ENCODE measurements around the gene BCAR3.
A peak's percentile ranks its signal among the peaks of the same experiment; 100 is the strongest.

The BCAR3 gene

DNA sequence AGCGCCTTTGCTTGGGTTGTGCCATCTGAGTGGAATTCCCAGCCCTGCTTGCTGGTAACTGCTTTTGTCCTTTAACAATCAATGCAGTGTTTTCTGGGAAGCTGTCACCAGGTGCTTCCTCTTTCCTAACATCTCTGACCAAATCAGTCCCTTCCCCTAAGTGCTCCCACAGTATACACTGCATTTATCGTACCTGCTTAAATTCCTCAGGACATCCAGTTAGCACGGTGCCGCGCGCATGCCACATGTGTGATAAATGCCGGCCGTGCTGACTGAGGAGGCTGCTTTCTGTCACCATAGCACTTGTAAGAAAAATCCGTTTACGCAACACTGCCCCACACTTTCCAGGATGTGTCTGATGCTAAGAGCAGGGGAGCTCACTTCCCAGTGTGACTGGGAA, 115.4 kb downstream of the BCAR3 start:
- no peak overlapping the region for H2BK5ac ChIP-seq (ENCODE audit: low read depth, low read length, poor library complexity, severe bottlenecking)
- no peak overlapping the region for H3K27ac ChIP-seq (ENCODE audit: low read length, poor library complexity, severe bottlenecking)
- peaks cover 4% of the 10 kb centered on the region for H3K4me1 ChIP-seq (ENCODE audit: control insufficient read depth, insufficient read depth, low read depth, low read length)
- H3K4me3 ChIP-seq (ENCODE audit: insufficient read depth in 1 of 2, low read depth in 1 of 2, low read length in 2 of 2) = no peak overlapping the region
- no peak overlapping the region for H2AFZ ChIP-seq (ENCODE audit: low read depth, low read length)
- peak overlapping the region in 1 of 2 experiments; percentile 32 for H3K4ac ChIP-seq (ENCODE audit: low read depth in 1 of 2, low read length in 2 of 2)
- no peak overlapping the region for H2BK120ac ChIP-seq (ENCODE audit: low read depth, low read length)
- peak overlapping the region; percentile 40 to 54 for H3K18ac ChIP-seq (ENCODE audit: low read depth in 1 of 2, low read length in 2 of 2)
- peak overlapping the region; percentile 69 for H4K8ac ChIP-seq (ENCODE audit: low read length)
- peaks cover 36 to 86% of the 10 kb centered on the region in 2 experiments for H3K36me3 ChIP-seq (ENCODE audit: control insufficient read depth in 1 of 2, insufficient read depth in 2 of 2, low read depth in 1 of 2, low read length in 2 of 2)
- H3K14ac ChIP-seq (ENCODE audit: low read length in 2 of 2) = peak overlapping the region in 1 of 2 experiments; percentile 44
- H3K4me2 ChIP-seq (ENCODE audit: low read length, poor library complexity, severe bottlenecking) = no peak overlapping the region
- 94% methylated on average over 8 of the region's 10 CpGs for WGBS
- H3K9me3 ChIP-seq (ENCODE audit: control insufficient read depth, low read length) = no peaks in the 10 kb centered on the region
- no peaks in the 10 kb centered on the region for H3K27me3 ChIP-seq (ENCODE audit: control insufficient read depth in 1 of 2, insufficient read depth in 1 of 2, low read length in 2 of 2)
- peak overlapping the region; percentile 55 for H2BK15ac ChIP-seq (ENCODE audit: low read depth, poor library complexity, severe bottlenecking)
- peak overlapping the region; percentile 3 for H3K9ac ChIP-seq (ENCODE audit: low read length)
- no peak overlapping the region for H4K91ac ChIP-seq (ENCODE audit: low read length)
- no peak overlapping the region for H2AK5ac ChIP-seq (ENCODE audit: low read length, severe bottlenecking)
- peak overlapping the region in 1 of 2 experiments; percentile 46 for H3K23ac ChIP-seq (ENCODE audit: low read length in 2 of 2)
- H2BK12ac ChIP-seq (ENCODE audit: low read length in 2 of 2) = peak overlapping the region in 1 of 2 experiments; percentile 82
- peaks cover 16% of the 10 kb centered on the region for H3K79me1 ChIP-seq (replicated peaks; ENCODE audit: low read length, poor library complexity, severe bottlenecking)
- peak; percentile 46 for DNase-seq

DNA sequence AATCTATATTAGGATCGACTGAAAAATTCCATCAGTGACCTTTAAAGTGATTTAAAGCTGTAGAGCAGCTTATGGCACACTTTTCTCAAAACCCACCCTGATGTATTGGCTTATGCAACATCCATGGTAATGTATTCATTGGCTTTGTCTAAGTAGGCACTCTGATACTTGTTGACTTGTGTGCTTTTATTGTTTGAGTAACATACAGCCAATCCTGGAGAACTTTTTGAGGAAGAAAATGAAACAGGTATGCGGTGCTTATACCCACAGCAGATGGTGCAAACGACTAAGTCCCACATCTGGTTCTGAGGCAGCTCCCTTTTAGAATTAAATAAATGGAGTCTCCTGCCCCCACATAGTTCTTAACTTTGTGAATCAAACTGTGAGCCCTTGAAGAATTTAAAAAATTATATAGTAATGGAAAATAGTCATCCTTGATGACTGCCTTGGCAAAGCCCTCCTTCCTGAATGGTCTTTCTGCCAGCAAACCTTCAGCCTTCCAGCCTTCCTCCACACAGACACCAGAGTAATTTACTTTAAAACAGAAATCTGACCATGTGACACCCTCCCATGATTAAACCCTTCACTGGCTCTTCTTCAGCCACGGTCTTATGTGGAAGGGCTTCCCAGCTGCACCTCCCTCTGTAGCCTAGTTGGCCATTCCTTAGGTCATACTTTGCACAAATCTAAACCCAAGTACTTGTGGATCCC, 116.0 kb downstream of the BCAR3 start:
- Histone ChIP-seq H4K91ac (ENCODE audit: low read length) (no peak overlapping the region), H3K23ac (ENCODE audit: low read length in 2 of 2) (no peak overlapping the region), H3K4ac (ENCODE audit: low read depth in 1 of 2, low read length in 2 of 2) (peak overlapping the region in 1 of 2 experiments; percentile 32), H3K4me3 (ENCODE audit: insufficient read depth in 1 of 2, low read depth in 1 of 2, low read length in 2 of 2) (no peak overlapping the region), H3K18ac (ENCODE audit: low read depth in 1 of 2, low read length in 2 of 2) (no peak overlapping the region), H3K9ac (ENCODE audit: low read length) (peak overlapping the region; percentile 31), H2BK12ac (ENCODE audit: low read length in 2 of 2) (no peak overlapping the region), H3K14ac (ENCODE audit: low read length in 2 of 2) (no peak overlapping the region), H3K4me2 (ENCODE audit: low read length, poor library complexity, severe bottlenecking) (no peak overlapping the region), H2BK120ac (ENCODE audit: low read depth, low read length) (no peak overlapping the region), H4K8ac (ENCODE audit: low read length) (no peak overlapping the region), H3K36me3 (ENCODE audit: control insufficient read depth in 1 of 2, insufficient read depth in 2 of 2, low read depth in 1 of 2, low read length in 2 of 2) (peaks cover 31 to 87% of the 10 kb centered on the region in 2 experiments), H3K27ac (ENCODE audit: low read length, poor library complexity, severe bottlenecking) (no peak overlapping the region), H2BK5ac (ENCODE audit: low read depth, low read length, poor library complexity, severe bottlenecking) (no peak overlapping the region), H3K27me3 (ENCODE audit: control insufficient read depth in 1 of 2, insufficient read depth in 1 of 2, low read length in 2 of 2) (no peaks in the 10 kb centered on the region), H3K9me3 (ENCODE audit: control insufficient read depth, low read length) (no peaks in the 10 kb centered on the region), H3K79me1 (replicated peaks; ENCODE audit: low read length, poor library complexity, severe bottlenecking) (peaks cover 16% of the 10 kb centered on the region), H3K4me1 (ENCODE audit: control insufficient read depth, insufficient read depth, low read depth, low read length) (peaks cover 4% of the 10 kb centered on the region), H2AK5ac (ENCODE audit: low read length, severe bottlenecking) (no peak overlapping the region), H2AFZ (ENCODE audit: low read depth, low read length) (no peak overlapping the region), H2BK15ac (ENCODE audit: low read depth, poor library complexity, severe bottlenecking) (no peak overlapping the region)
- no peak for DNase-seq
- WGBS = 93% methylated on average over 3 of the region's 4 CpGs

DNA sequence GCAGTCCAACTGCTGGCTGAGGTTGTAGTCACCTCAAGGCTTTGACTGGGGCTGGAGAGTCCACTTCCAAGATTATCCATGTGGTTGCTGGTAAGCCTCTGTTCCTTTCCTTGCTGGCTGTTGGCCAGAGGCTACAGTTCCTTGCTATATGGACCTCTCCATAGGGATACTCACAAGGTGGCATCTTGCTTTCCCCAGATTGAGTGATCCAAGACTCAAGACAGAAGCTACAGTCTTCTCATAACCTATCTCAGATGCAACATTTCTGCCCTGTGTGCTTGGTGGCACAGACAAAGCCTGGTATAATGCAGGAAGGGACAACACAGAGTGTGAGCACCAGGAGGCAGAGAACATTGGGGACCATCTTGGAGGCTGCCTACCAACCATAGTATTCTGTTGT, 121.9 kb downstream of the BCAR3 start:
- Histone ChIP-seq H3K27me3 (ENCODE audit: control insufficient read depth in 1 of 2, insufficient read depth in 1 of 2, low read length in 2 of 2) (no peaks in the 10 kb centered on the region), H2BK120ac (ENCODE audit: low read depth, low read length) (no peak overlapping the region)
- no peak for DNase-seq

DNA sequence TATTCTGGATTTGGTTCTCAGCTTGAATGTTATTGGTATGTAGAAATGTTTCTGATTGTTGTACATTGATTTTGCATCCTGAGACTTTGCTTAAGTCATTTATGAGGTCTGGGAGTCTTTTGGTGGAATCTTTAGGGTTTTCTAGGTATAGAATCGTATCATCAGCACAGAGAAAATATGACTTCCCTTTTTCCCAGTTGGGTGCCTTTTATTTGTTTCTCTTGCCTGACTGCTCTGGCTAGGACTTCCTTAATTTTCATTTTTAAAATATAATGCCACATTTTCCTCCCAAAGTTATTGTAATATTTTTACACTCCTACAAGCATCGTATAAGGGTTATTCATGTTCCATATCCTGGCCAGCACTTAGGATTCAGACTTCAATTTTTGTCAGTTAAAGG, 122.6 kb downstream of the BCAR3 start:
- no peak overlapping the region for H2AK5ac ChIP-seq (ENCODE audit: low read length, severe bottlenecking)
- H3K9ac ChIP-seq (ENCODE audit: low read length) = no peak overlapping the region
- peaks cover 5 to 49% of the 10 kb centered on the region in 2 experiments for H3K36me3 ChIP-seq (ENCODE audit: control insufficient read depth in 1 of 2, insufficient read depth in 2 of 2, low read depth in 1 of 2, low read length in 2 of 2)
- no peak overlapping the region for H3K23ac ChIP-seq (ENCODE audit: low read length in 2 of 2)
- H3K27me3 ChIP-seq (ENCODE audit: control insufficient read depth in 1 of 2, insufficient read depth in 1 of 2, low read length in 2 of 2) = no peaks in the 10 kb centered on the region
- no peaks in the 10 kb centered on the region for H3K4me1 ChIP-seq (ENCODE audit: control insufficient read depth, insufficient read depth, low read depth, low read length)
- no peak overlapping the region for H3K27ac ChIP-seq (ENCODE audit: low read length, poor library complexity, severe bottlenecking)
- H2AFZ ChIP-seq (ENCODE audit: low read depth, low read length) = no peak overlapping the region
- H3K4me2 ChIP-seq (ENCODE audit: low read length, poor library complexity, severe bottlenecking) = no peak overlapping the region
- no peaks in the 10 kb centered on the region for H3K9me3 ChIP-seq (ENCODE audit: control insufficient read depth, low read length)
- WGBS = 100% methylated on average over 1 of the region's 2 CpGs
- peaks cover 10% of the 10 kb centered on the region for H3K79me1 ChIP-seq (replicated peaks; ENCODE audit: low read length, poor library complexity, severe bottlenecking)
- no peak overlapping the region for H2BK120ac ChIP-seq (ENCODE audit: low read depth, low read length)
- H2BK12ac ChIP-seq (ENCODE audit: low read length in 2 of 2) = no peak overlapping the region
- H3K14ac ChIP-seq (ENCODE audit: low read length in 2 of 2) = no peak overlapping the region
- no peak overlapping the region for H3K4ac ChIP-seq (ENCODE audit: low read depth in 1 of 2, low read length in 2 of 2)
- no peak overlapping the region for H4K8ac ChIP-seq (ENCODE audit: low read length)
- H4K91ac ChIP-seq (ENCODE audit: low read length) = no peak overlapping the region
- no peak for DNase-seq
- H3K18ac ChIP-seq (ENCODE audit: low read depth in 1 of 2, low read length in 2 of 2) = no peak overlapping the region
- H2BK5ac ChIP-seq (ENCODE audit: low read depth, low read length, poor library complexity, severe bottlenecking) = no peak overlapping the region
- H2BK15ac ChIP-seq (ENCODE audit: low read depth, poor library complexity, severe bottlenecking) = no peak overlapping the region
- H3K4me3 ChIP-seq (ENCODE audit: insufficient read depth in 1 of 2, low read depth in 1 of 2, low read length in 2 of 2) = no peak overlapping the region

More for the DNA sequence above, 121.9 kb downstream of the BCAR3 start:
- H3K4me1 ChIP-seq (ENCODE audit: control insufficient read depth, insufficient read depth, low read depth, low read length) = no peaks in the 10 kb centered on the region
- no peak overlapping the region for H3K23ac ChIP-seq (ENCODE audit: low read length in 2 of 2)
- no peak overlapping the region for H3K4ac ChIP-seq (ENCODE audit: low read depth in 1 of 2, low read length in 2 of 2)
- H2BK5ac ChIP-seq (ENCODE audit: low read depth, low read length, poor library complexity, severe bottlenecking) = no peak overlapping the region
- no peak overlapping the region for H4K91ac ChIP-seq (ENCODE audit: low read length)
- peaks cover 10% of the 10 kb centered on the region for H3K79me1 ChIP-seq (replicated peaks; ENCODE audit: low read length, poor library complexity, severe bottlenecking)
- H2BK12ac ChIP-seq (ENCODE audit: low read length in 2 of 2) = no peak overlapping the region
- no peak overlapping the region for H2AFZ ChIP-seq (ENCODE audit: low read depth, low read length)
- H3K14ac ChIP-seq (ENCODE audit: low read length in 2 of 2) = no peak overlapping the region
- H3K9ac ChIP-seq (ENCODE audit: low read length) = no peak overlapping the region
- H3K27ac ChIP-seq (ENCODE audit: low read length, poor library complexity, severe bottlenecking) = no peak overlapping the region
- H4K8ac ChIP-seq (ENCODE audit: low read length) = no peak overlapping the region
- peaks cover 5 to 53% of the 10 kb centered on the region in 2 experiments for H3K36me3 ChIP-seq (ENCODE audit: control insufficient read depth in 1 of 2, insufficient read depth in 2 of 2, low read depth in 1 of 2, low read length in 2 of 2)
- no peak overlapping the region for H3K4me3 ChIP-seq (ENCODE audit: insufficient read depth in 1 of 2, low read depth in 1 of 2, low read length in 2 of 2)
- H3K4me2 ChIP-seq (ENCODE audit: low read length, poor library complexity, severe bottlenecking) = no peak overlapping the region
- no peak overlapping the region for H2BK15ac ChIP-seq (ENCODE audit: low read depth, poor library complexity, severe bottlenecking)
- H2AK5ac ChIP-seq (ENCODE audit: low read length, severe bottlenecking) = peak overlapping the region; percentile 27
- H3K18ac ChIP-seq (ENCODE audit: low read depth in 1 of 2, low read length in 2 of 2) = peak overlapping the region; percentile 21 to 33
- no peaks in the 10 kb centered on the region for H3K9me3 ChIP-seq (ENCODE audit: control insufficient read depth, low read length)

Measured in mesenchymal stem cell (in vitro differentiated cells and primary cell).